Rectal smooth muscle tissue (tissue), 1 donor: ENCODE data around the gene ANKRD28.
A peak's percentile ranks its signal among the peaks of the same experiment; 100 is the strongest.
"Not testable (repeated sequence)": the region's sequence is repeated elsewhere in the genome, so short reads cannot be mapped to it uniquely, and the experiment has no call there.

Experiments
- H3K27ac ChIP-seq: one replicate; pipeline ENCODE4 v1.7.0; 2013; ENCODE audit warnings: low read depth, low read length, inconsistent platforms
- H3K27me3 ChIP-seq: one replicate; pipeline ENCODE4 v1.7.0; 2013; ENCODE audit warnings: low read length; ENCODE audit not compliant: control insufficient read depth, insufficient read depth
- H3K36me3 ChIP-seq: one replicate; pipeline ENCODE4 v1.7.0; 2013; ENCODE audit warnings: low read length; ENCODE audit not compliant: control insufficient read depth, insufficient read depth
- H3K4me1 ChIP-seq: one replicate; pipeline ENCODE4 v1.7.0; 2013; ENCODE audit warnings: low read length; ENCODE audit not compliant: control insufficient read depth, insufficient read depth
- H3K4me3 ChIP-seq: one replicate; pipeline ENCODE4 v1.7.0; 2013; ENCODE audit warnings: low read length
- H3K9ac ChIP-seq: one replicate; pipeline ENCODE4 v1.7.0; 2013; ENCODE audit warnings: low read length

ANKRD28 gene

DNA sequence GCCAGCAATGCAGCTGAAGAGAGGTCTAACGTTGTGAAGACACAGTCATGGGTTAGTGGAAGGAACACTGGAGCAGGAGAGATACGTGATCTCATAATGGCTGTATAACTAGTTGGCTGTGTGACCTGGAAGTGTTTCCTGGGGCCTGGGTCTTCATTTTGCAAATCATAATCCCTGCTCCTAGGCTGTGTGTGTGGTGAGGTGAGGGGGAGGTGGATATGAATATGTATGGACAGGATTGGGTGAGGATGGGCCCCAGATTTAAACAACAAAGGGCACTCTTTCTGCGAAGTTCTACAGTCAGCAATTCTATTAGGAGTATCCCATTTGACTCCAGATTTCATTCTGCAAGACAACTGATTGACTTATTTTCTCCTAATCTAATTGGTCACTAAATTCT, 41.3 kb downstream of the ANKRD28 start:
- Histone ChIP-seq H3K4me1 (peaks cover 9% of the 10 kb centered on the region), H3K27ac (no peak overlapping the region), H3K4me3 (no peak overlapping the region), H3K9ac (no peak overlapping the region), H3K27me3 (no peaks in the 10 kb centered on the region), H3K36me3 (no peaks in the 10 kb centered on the region)

DNA sequence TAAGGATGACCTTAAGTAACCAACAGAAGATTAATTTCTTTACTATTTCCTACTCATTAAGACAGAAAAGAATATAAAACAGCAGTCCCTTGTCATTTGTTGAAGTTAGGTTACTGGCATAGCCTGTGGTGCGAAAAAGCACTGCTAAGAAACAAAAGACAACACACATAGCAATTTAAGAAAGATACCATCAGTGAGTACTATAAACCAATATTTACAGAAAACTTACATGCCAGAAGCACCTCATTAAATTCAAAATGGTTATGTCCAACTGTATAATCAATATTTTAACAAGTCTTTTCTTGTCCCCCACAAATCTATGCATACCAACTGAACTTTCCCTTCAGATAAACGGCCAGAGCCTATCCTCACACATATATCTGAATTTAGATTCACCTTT, 42.0 kb downstream of the ANKRD28 start:
- no peaks in the 10 kb centered on the region for H3K27me3 ChIP-seq
- no peak overlapping the region for H3K4me3 ChIP-seq
- H3K9ac ChIP-seq: no peak overlapping the region
- H3K36me3 ChIP-seq: no peaks in the 10 kb centered on the region
- no peak overlapping the region for H3K27ac ChIP-seq
- peaks cover 9% of the 10 kb centered on the region for H3K4me1 ChIP-seq

DNA sequence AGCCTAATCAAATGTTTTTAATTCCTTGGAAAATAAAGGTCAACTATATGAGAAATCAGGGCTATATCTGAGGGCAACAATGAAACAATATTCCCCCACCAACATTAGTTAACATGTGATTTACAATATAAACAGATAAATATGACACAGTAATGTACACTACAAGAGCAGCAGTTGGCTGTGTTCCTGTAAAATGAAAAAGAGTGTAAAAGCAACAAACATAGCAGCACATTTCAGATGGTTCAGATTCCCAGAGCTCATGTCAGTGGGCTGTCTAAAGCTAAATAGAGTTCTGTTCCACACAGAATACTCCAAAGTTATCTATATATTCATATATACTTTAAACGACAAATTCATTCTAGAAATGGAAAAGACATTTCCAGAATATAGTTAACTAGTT, 42.6 kb downstream of the ANKRD28 start:
- H3K4me1 ChIP-seq: peaks cover 9% of the 10 kb centered on the region
- H3K9ac ChIP-seq: no peak overlapping the region
- no peak overlapping the region for H3K27ac ChIP-seq
- no peaks in the 10 kb centered on the region for H3K36me3 ChIP-seq
- no peaks in the 10 kb centered on the region for H3K27me3 ChIP-seq
- no peak overlapping the region for H3K4me3 ChIP-seq

DNA sequence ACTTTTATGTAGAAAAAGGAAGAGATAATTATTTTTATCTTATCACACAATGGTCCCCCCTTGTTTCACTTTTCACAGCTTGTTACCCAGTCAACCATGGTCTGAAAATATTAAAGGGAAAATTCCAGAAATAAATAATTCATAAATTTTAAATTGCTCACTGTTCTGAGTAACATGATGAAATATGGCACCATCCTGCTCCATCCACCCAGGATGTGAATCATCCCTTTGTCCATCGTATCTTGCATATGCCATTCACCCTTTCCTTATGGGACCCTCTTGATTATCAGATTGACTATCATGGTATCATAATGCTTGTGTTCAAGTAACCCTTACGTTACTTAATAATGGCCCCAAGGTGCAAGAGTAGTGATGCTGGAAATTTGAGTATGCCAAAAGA, 43.7 kb downstream of the ANKRD28 start:
- Histone ChIP-seq H3K27me3 (no peaks in the 10 kb centered on the region), H3K9ac (no peak overlapping the region), H3K4me1 (peaks cover 9% of the 10 kb centered on the region), H3K27ac (no peak overlapping the region), H3K36me3 (no peaks in the 10 kb centered on the region), H3K4me3 (no peak overlapping the region)

DNA sequence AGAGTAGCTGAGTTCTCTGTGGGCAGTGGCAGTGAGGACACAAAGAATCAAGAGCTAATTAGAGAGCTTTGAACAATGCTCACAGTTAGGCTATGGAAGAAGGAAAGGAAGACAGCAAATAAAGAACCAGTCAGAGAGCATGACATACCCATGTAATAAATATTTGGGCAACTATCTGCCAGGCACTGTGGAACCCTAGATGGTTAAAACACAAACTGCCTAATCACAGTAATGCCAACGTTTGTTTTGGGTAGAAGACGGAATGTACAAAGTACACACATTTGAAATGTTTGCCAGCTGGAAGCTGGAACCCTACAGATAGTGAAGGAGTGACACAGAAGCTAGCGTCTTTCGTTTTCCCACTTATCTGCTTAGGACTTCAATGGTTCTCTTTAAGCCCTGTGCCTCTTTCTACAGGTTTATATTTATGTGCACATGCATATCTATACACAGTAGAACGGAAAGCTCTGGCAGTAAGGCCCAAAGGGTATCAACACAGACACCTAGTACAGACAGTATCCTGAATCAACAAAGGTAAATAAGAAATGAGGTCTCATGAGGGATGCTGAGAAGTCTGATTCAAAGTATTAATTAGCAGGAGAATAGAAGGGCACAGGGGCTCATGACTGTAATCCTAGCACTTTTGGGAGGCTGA, 44.6 kb downstream of the ANKRD28 start:
- no peak overlapping the region for H3K9ac ChIP-seq
- peaks cover 9% of the 10 kb centered on the region for H3K4me1 ChIP-seq
- H3K36me3 ChIP-seq: no peaks in the 10 kb centered on the region
- peak overlapping the region; percentile 43 for H3K27ac ChIP-seq
- H3K4me3 ChIP-seq: no peak overlapping the region
- H3K27me3 ChIP-seq: no peaks in the 10 kb centered on the region

DNA sequence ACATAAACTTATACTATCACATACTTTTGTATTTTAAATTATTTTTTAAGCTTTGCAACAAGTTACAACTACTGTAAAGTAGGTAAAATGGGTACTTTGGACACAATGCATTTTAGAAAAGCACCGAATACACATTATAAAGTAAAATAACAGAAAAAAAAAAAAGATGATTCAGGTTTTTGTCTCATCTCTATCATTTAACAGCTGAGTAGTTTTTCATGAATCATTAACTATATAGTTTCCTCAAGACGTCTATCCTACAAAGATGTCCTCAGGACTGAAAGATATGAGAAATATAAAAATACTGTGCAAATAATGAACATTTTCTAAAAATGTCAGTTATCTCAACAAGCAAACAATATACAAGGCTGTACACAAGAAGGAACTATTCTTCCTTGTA, 46.9 kb downstream of the ANKRD28 start:
- peaks cover 5% of the 10 kb centered on the region for H3K4me1 ChIP-seq
- no peak overlapping the region for H3K27ac ChIP-seq
- H3K36me3 ChIP-seq: no peaks in the 10 kb centered on the region
- H3K4me3 ChIP-seq: no peak overlapping the region
- H3K9ac ChIP-seq: no peak overlapping the region
- no peaks in the 10 kb centered on the region for H3K27me3 ChIP-seq

DNA sequence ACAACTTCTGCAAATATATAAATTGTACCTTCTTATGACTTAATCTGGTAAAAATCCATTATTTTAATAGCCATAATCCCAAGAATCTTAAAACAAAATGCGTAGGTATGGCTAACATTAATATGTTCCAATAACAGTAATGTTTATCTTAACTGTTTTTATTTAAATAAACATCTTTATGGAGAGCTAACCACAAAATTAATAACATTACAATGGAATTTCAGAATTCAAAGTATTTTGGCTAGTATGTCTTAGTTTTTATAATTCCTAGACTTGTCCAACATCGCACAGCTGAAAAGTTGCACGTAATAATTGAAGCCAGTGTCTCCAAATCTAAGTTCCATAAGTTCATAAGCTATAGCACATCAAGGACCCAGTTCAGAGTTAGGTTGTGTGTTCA, 47.6 kb downstream of the ANKRD28 start:
- Histone ChIP-seq H3K36me3 (no peaks in the 10 kb centered on the region), H3K27ac (no peak overlapping the region), H3K4me3 (no peak overlapping the region), H3K27me3 (no peaks in the 10 kb centered on the region), H3K9ac (no peak overlapping the region), H3K4me1 (peaks cover 5% of the 10 kb centered on the region)

DNA sequence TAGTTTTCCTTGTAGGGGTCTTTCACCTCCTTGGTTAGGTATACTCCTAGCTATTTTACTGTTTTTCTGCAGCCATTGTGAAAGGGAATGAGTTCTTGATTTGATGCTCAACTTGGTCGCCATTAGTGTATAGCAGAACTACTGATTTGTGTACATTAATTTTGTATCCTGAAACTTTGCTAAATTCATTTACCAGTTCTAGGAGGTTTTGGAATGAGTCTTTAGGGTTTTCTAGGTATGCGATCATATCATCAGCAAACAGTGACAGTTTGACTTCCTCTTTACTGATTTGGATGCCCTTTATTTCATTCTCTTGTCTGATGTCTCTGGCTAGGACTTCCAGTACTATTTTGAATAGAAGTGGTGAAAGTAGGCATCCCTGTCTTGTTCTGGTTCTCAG, 51.9 kb downstream of the ANKRD28 start:
- H3K27ac ChIP-seq, H3K4me1 ChIP-seq, H3K4me3 ChIP-seq, H3K36me3 ChIP-seq, H3K27me3 ChIP-seq, H3K9ac ChIP-seq: not testable (repeated sequence)

DNA sequence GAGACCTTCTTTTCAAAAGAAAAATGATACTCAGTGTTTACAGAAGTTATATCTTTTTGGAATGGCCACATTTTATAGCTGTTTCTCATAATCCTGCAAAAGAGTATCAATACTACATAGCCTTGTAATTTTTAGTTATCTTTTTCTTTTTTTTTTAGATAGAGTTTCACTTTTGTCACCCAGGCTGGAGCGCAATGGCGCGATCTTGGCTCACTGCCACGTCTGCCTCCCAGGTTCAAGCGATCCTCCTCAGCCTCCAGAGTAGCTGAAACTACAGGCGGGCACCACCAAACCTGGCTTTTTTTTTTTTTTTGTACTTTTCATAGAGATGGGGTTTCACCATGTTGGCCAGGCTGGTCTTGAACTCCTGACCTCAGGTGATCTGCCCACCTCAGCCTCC, 53.6 kb downstream of the ANKRD28 start:
- H3K27ac ChIP-seq: no peak overlapping the region
- no peak overlapping the region for H3K9ac ChIP-seq
- no peaks in the 10 kb centered on the region for H3K36me3 ChIP-seq
- H3K27me3 ChIP-seq: no peaks in the 10 kb centered on the region
- no peak overlapping the region for H3K4me3 ChIP-seq
- no peaks in the 10 kb centered on the region for H3K4me1 ChIP-seq

DNA sequence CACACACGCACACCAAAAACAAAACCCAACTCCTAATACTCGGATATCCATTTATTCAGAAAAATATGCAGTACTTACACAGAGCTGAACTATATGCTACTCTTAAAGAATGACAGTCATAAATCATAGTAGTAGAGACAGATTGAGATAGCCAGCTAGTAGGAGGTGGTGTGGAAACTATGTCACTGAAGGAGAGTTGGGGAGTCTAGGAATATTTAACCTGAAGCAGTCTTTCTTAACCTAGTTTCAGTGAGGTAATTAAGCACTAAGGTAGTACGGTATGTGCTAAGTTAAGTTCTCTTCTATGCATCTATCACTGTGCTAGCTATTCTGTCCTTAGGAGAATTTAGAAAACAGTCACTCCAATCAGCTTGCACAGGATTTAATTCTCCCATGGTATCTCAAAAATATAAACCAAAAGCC, 54.2 kb downstream of the ANKRD28 start:
- Histone ChIP-seq H3K9ac (no peak overlapping the region), H3K27ac (no peak overlapping the region), H3K36me3 (no peaks in the 10 kb centered on the region), H3K4me3 (no peak overlapping the region), H3K4me1 (no peaks in the 10 kb centered on the region), H3K27me3 (no peaks in the 10 kb centered on the region)

DNA sequence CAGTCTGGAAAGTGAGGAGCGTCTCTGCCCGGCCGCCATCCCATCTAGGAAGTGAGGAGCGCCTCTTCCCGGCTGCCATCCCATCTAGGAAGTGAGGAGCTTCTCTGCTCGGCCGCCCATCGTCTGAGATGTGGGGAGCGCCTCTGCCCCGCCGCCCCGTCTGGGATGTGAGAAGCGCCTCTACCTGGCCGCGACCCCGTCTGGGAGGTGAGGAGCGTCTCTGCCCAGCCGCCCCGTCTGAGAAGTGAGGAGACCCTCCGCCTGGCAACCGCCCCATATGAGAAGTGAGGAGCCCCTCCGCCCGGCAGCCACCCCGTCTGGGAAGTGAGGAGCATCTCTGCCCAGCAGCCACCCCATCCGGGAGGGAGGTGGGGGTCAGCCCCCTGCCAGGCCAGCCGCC, 55.5 kb downstream of the ANKRD28 start:
- H3K36me3 ChIP-seq, H3K27me3 ChIP-seq, H3K27ac ChIP-seq, H3K4me3 ChIP-seq, H3K4me1 ChIP-seq, H3K9ac ChIP-seq: not testable (repeated sequence)

DNA sequence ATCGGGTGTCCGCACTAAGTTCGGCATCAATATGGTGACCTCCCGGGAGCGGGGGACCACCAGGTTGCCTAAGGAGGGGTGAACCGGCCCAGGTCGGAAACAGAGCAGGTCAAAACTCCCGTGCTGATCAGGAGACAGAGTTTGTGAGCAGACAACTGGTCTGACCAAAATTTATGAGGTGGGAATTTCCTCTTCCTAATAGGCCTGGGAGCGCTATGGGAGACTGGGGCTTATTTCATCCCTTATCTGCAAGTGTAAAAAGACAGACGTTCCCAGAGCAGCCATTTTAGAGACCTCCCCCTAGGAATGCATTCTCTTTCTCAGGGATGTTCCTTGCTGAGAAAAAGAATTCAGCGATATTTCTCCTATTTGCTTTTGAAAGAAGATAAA, 59.2 kb downstream of the ANKRD28 start:
- H3K27ac ChIP-seq: peak overlapping the region; percentile 58
- H3K9ac ChIP-seq, H3K27me3 ChIP-seq, H3K4me3 ChIP-seq, H3K36me3 ChIP-seq, H3K4me1 ChIP-seq: not testable (repeated sequence)

DNA sequence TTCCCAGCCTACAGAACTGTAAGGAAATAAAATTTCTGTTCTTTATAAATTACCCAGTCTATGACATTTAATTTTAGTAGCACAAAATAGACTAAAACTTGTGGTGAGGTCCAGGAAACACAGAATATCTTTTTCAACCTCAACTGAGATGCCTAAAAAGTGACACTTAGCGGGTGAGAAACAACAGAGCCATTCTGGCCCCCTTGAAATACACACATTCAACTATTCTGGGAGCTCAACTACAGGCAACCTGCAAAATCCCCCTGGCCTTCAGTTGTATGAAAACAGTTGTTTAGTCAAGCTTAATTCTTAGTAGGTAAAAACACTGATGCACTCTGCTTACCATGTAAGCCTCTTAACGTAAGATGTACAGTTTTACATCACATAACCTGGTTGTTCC, 66.8 kb downstream of the ANKRD28 start:
- H3K27me3 ChIP-seq: no peaks in the 10 kb centered on the region
- peaks cover 2% of the 10 kb centered on the region for H3K4me1 ChIP-seq
- no peak overlapping the region for H3K27ac ChIP-seq
- H3K36me3 ChIP-seq: no peaks in the 10 kb centered on the region
- no peak overlapping the region for H3K4me3 ChIP-seq
- H3K9ac ChIP-seq: no peak overlapping the region
